Stomach (tissue), 4 donors: Measurements from ENCODE around the gene CARHSP1.

Source experiments
- EP300 ChIP-seq: sonication (generic); formaldehyde crosslinking; IDR thresholded peaks from one replicate; pipeline ENCODE4 v1.6.1; 2017; ENCODE audit warnings: antibody characterized with exemption
- TF ChIP-seq, protein P1 (sequence below), 7 experiments: fragments of 450-650 bp in 4 of 7; fragments of 200-600 bp in 3 of 7; sonication (generic) in 3 of 7; IDR thresholded peaks; one replicate each; pipeline ENCODE4 v1.5.1; 2016 to 2019; ENCODE audit warnings: antibody characterized with exemption in 7 of 7, control low read depth in 2 of 7, mild to moderate bottlenecking in 1 of 7

DNA sequence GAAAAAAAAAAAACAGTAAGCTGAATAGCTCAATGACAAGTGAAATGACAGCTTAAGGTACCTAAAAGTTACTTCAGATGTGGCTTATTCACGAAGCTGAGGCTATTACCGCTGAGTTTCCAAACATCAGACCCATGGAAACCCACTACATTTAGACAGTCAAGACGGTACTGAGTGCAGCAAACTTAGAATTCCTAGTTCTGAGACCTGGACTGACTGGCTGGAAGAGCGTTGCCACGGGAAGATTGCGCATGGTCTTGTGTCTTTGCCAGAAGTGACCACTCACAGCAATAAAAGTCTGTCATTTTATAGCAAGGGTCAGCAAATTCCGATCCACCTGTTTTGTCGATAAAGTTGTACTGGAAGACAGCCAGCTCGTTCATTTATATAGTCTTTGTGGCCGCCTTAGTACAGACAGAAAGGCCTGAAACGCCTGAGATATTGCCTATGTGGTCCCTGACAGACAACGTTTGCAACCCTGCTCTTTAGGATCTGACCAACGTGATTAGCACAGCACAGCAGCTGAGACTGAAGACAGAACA lies 32.6 kb upstream of the CARHSP1 start:
- TF ChIP-seq EP300: no peak
- TF ChIP-seq, protein P1, sequence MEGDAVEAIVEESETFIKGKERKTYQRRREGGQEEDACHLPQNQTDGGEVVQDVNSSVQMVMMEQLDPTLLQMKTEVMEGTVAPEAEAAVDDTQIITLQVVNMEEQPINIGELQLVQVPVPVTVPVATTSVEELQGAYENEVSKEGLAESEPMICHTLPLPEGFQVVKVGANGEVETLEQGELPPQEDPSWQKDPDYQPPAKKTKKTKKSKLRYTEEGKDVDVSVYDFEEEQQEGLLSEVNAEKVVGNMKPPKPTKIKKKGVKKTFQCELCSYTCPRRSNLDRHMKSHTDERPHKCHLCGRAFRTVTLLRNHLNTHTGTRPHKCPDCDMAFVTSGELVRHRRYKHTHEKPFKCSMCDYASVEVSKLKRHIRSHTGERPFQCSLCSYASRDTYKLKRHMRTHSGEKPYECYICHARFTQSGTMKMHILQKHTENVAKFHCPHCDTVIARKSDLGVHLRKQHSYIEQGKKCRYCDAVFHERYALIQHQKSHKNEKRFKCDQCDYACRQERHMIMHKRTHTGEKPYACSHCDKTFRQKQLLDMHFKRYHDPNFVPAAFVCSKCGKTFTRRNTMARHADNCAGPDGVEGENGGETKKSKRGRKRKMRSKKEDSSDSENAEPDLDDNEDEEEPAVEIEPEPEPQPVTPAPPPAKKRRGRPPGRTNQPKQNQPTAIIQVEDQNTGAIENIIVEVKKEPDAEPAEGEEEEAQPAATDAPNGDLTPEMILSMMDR (IDR thresholded peaks at IDR 0.05): no peak
